Fibroblast of villous mesenchyme (primary cell): Measurements from ENCODE around the gene PPIL6. TPM values are rescaled to one million over a fixed set of nuclear protein-coding genes. Genes with fewer than 3 reads are reported as not detected.

Source experiments
- DNase-seq: peaks from one replicate; pipeline ENCODE4 v3.0.0-alpha.2; 2010; ENCODE audit warnings: low read depth
- H3K4me3 ChIP-seq: 2 replicates; pipeline ENCODE4 v1.5.1; 2011; ENCODE audit warnings: low read depth, mild to moderate bottlenecking, low read length
- CTCF ChIP-seq: IDR thresholded peaks from 2 replicates; pipeline ENCODE4 v1.5.1; 2012; ENCODE audit warnings: low read depth, mild to moderate bottlenecking, low read length; ENCODE audit not compliant: insufficient read depth
- total RNA-seq: library from RNA; depleted of rRNA; stranded (reverse); fragments of >200 nt; gene quantifications from 2 replicates; pipeline ENCODE4 v1.2.3, GENCODE V29; 2012

PPIL6 gene
- total RNA-seq, 1 donor: 1.7 TPM

GRCh38 chr6:109424946-109425345, 15.5 kb downstream of the PPIL6 start:
- no peak for TF ChIP-seq CTCF
- DNase-seq: peak; percentile 61
- no peak overlapping the region for H3K4me3 ChIP-seq

GRCh38 chr6:109421184-109421583, 19.2 kb downstream of the PPIL6 start:
- TF ChIP-seq CTCF: no peak
- no peak overlapping the region for H3K4me3 ChIP-seq
- DNase-seq: no peak

- DNase-seq: no peak
- H3K4me3 ChIP-seq: no peak overlapping the region
- no peak for TF ChIP-seq CTCF
Measured at GRCh38 chr6:109420751-109421150, 19.7 kb downstream of the PPIL6 start.

GRCh38 chr6:109417646-109418045, 22.8 kb downstream of the PPIL6 start:
- no peak for DNase-seq
- H3K4me3 ChIP-seq: no peak overlapping the region
- TF ChIP-seq CTCF: no peak

- DNase-seq: no peak
- TF ChIP-seq CTCF: no peak
- no peak overlapping the region for H3K4me3 ChIP-seq
Measured at GRCh38 chr6:109411034-109411433, 29.4 kb downstream of the PPIL6 start.

- peak; percentile 71 for DNase-seq
- H3K4me3 ChIP-seq: no peak overlapping the region
- no peak for TF ChIP-seq CTCF
Measured at GRCh38 chr6:109406196-109406595, 34.2 kb downstream of the PPIL6 start.

- H3K4me3 ChIP-seq: no peak overlapping the region
- DNase-seq: peak; percentile 30
- TF ChIP-seq CTCF: peak; percentile 57
Measured at GRCh38 chr6:109397020-109397419, 43.4 kb downstream of the PPIL6 start.
